Spleen (tissue), 11 donors: ENCODE measurements around the gene PTPRT. TPM values are rescaled to one million over a fixed set of nuclear protein-coding genes. Genes with fewer than 3 reads are reported as not detected.

Experiments
- DNase-seq: peaks from one replicate; pipeline ENCODE4 v3.0.0-alpha.2; 2020
- H3K27ac ChIP-seq, 8 donors: fragments of 200-600 bp; sonication (generic) in 7 of 8; 1 replicate in 4 of 8; 2 replicates in 4 of 8; pipeline versions ENCODE4 v1.5.0 to v1.8.0; 2016 to 2021; ENCODE audit warnings: inconsistent platforms in 4 of 8, mild to moderate bottlenecking in 4 of 8, moderate library complexity in 1 of 8
- H3K27me3 ChIP-seq, 7 donors: fragments of 200-600 bp; sonication (generic) in 6 of 7; replicated peaks in 1 of 7; 1 replicate in 4 of 7; 2 replicates in 3 of 7; pipeline versions ENCODE4 v1.5.0 to v1.8.0; 2016 to 2021; ENCODE audit warnings: inconsistent platforms in 3 of 7, mild to moderate bottlenecking in 1 of 7
- H3K36me3 ChIP-seq, 6 donors: fragments of 200-600 bp; sonication (generic) in 5 of 6; 1 replicate in 4 of 6; 2 replicates in 2 of 6; pipeline versions ENCODE4 v1.5.0 to v1.8.0; 2016 to 2021; ENCODE audit warnings: inconsistent platforms in 2 of 6
- H3K4me1 ChIP-seq, 6 donors: fragments of 200-600 bp; sonication (generic) in 5 of 6; 1 replicate in 3 of 6; 2 replicates in 3 of 6; pipeline versions ENCODE4 v1.5.0 to v1.8.0; 2016 to 2021; ENCODE audit warnings: inconsistent platforms in 3 of 6
- H3K4me3 ChIP-seq, 8 donors: fragments of 200-600 bp; sonication (generic) in 7 of 8; 1 replicate in 4 of 8; 2 replicates in 4 of 8; pipeline versions ENCODE4 v1.5.0 to v1.8.0; 2016 to 2021; ENCODE audit warnings: inconsistent platforms in 4 of 8, mild to moderate bottlenecking in 4 of 8, moderate library complexity in 2 of 8
- H3K9me3 ChIP-seq, 8 donors: fragments of 200-600 bp; sonication (generic) in 7 of 8; 1 replicate in 4 of 8; 2 replicates in 4 of 8; pipeline versions ENCODE4 v1.5.0 to v1.8.0; 2016 to 2021; ENCODE audit warnings: inconsistent platforms in 4 of 8
- POLR2A ChIP-seq, 3 donors: fragments of 450-650 bp; IDR thresholded peaks; one replicate each; pipeline ENCODE4 v1.5.1; 2017; ENCODE audit warnings: antibody characterized with exemption in 3 of 3, mild to moderate bottlenecking in 1 of 3
- POLR2AphosphoS5 ChIP-seq, 3 donors: sonication (generic); formaldehyde crosslinking; IDR thresholded peaks; one replicate each; pipeline ENCODE4 v1.5.1; 2017; ENCODE audit warnings: antibody characterized with exemption in 3 of 3
- WGBS, 5 donors: extraction: QIAGEN DNeasy Blood & Tissue Kit in 3 of 5; methylation state at CpG; one replicate each; pipeline versions ENCODE4 v1.1.5 to v1.1.7; 2013 to 2018; 5-methylcytosine and 5-hydroxymethylcytosine counted together
- intact Hi-C: fragments of 100-400 bp; cut with DNase I; formaldehyde crosslinking; loops from one replicate; pipeline ENCODE4 v1.15.0; 2023; ENCODE audit warnings: low total_unique reads
- polyA plus RNA-seq, 3 donors: library from polyadenylated mRNA; stranded (reverse); fragments of 200-250 nt; gene quantifications; one replicate each; pipeline ENCODE4 v1.2.1, GENCODE V29; 2013
- total RNA-seq, 7 donors: library from RNA; depleted of rRNA in 3 of 7; stranded (reverse); fragments of >200 nt in 3 of 7; fragmentation: NEBNext Ultra II Directional in 4 of 7; extraction: Animal tissue kit (Norgen Biotek cat#: 25700) in 4 of 7; gene quantifications; one replicate each; pipeline versions ENCODE4 v1.1.0 to v1.2.1, GENCODE V29; 2016 to 2021
- TF ChIP-seq, protein P1 (sequence below), 11 experiments: fragments of 200-600 bp in 7 of 11; fragments of 450-650 bp in 4 of 11; sonication (generic) in 4 of 11; IDR thresholded peaks in 8 of 11; conservative IDR thresholded peaks in 3 of 11; 1 replicate in 7 of 11; 2 replicates in 4 of 11; pipeline versions ENCODE4 v1.4.0 to v1.8.0; 2016 to 2021; ENCODE audit warnings: antibody characterized with exemption in 11 of 11, inconsistent platforms in 4 of 11, mild to moderate bottlenecking in 1 of 11
- donor health status: healthy with polysubstance abuse.
- donor health status: DM: no; HTN: no; CAD: no; lungs with moderate emphysema.
- donor health status: DM: no; HTN: no; CAD: no.
- donor health status: Bipolar disorder and iron deficiency.
- donor health status: healthy.
- donor health status: DM: no; HTN: no; CAD: no.
- donor health status: DM: yes; HTN: yes; CAD: no.

Gene PTPRT
- total and polyA plus RNA-seq, 10 donors, result 0.02 to 4.7 (median 1.2) TPM

DNA sequence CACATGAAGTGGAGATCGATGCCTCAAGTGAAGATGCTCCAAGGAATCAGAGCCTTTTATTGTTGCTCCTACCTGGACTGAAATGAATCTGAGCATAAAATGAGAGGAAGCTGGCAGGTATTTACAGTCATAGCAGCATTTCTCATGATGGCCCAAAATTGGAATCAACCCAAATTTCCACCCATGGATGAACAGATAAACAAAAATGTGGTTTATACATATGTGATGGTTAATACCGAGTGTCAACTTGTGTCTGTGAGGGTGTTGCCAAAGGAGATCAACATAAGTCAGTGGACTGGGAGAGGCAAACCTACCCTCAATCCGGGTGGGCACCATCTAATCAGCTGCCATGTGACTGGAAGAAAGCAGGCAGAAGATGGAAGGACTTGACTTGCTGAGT, 178.2 kb downstream of the PTPRT start:
- Histone ChIP-seq H3K4me1 (no peaks in the 10 kb centered on the region), H3K27me3 (no peaks in the 10 kb centered on the region), H3K4me3 (no peak overlapping the region), H3K27ac (no peak overlapping the region), H3K9me3 (no peaks in the 10 kb centered on the region), H3K36me3 (no peaks in the 10 kb centered on the region)
- TF ChIP-seq, protein P1, sequence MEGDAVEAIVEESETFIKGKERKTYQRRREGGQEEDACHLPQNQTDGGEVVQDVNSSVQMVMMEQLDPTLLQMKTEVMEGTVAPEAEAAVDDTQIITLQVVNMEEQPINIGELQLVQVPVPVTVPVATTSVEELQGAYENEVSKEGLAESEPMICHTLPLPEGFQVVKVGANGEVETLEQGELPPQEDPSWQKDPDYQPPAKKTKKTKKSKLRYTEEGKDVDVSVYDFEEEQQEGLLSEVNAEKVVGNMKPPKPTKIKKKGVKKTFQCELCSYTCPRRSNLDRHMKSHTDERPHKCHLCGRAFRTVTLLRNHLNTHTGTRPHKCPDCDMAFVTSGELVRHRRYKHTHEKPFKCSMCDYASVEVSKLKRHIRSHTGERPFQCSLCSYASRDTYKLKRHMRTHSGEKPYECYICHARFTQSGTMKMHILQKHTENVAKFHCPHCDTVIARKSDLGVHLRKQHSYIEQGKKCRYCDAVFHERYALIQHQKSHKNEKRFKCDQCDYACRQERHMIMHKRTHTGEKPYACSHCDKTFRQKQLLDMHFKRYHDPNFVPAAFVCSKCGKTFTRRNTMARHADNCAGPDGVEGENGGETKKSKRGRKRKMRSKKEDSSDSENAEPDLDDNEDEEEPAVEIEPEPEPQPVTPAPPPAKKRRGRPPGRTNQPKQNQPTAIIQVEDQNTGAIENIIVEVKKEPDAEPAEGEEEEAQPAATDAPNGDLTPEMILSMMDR (IDR thresholded peaks at IDR 0.05 in 8 of 11, conservative IDR thresholded peaks at IDR 0.05 in 3 of 11), result no peak
- TF ChIP-seq POLR2A (IDR thresholded peaks at IDR 0.05), result no peak
- TF ChIP-seq POLR2AphosphoS5 (IDR thresholded peaks at IDR 0.05), result no peak
- WGBS, 5 donors, result 79 to 90% (median 85%) methylated on average over 3 of the region's 3 CpGs
- intact Hi-C loops, result no loop called here
- DNase-seq, result no peak

DNA sequence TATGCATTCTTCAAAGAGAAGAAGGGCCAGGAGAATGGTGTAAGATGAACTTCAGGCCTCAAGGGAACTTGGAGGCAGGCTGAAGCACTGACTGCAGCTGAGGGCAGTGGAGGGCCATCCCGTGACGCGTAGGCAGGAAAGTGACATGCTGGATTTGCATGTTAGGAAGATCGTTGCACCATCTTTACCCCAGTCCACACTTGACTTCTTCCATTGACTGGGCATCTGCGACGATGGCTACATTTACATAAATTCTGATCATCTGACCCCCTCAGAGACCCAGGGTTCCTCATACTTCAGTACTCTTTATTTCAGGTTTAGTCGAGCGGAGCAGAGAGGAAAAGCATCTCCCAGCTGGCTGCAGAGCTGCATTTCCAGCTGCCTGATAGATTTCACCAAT, 180.2 kb downstream of the PTPRT start:
- intact Hi-C loops, result no loop called here
- Histone ChIP-seq H3K27ac (no peak overlapping the region), H3K27me3 (no peaks in the 10 kb centered on the region), H3K9me3 (no peaks in the 10 kb centered on the region), H3K36me3 (no peaks in the 10 kb centered on the region), H3K4me1 (no peaks in the 10 kb centered on the region), H3K4me3 (no peak overlapping the region)
- TF ChIP-seq POLR2AphosphoS5 (IDR thresholded peaks at IDR 0.05), result no peak
- TF ChIP-seq, protein P1 (IDR thresholded peaks at IDR 0.05 in 8 of 11, conservative IDR thresholded peaks at IDR 0.05 in 3 of 11), result no peak
- TF ChIP-seq POLR2A (IDR thresholded peaks at IDR 0.05), result no peak
- DNase-seq, result no peak
- 88 to 95% (median 92%) methylated on average over 8 of the region's 8 CpGs for WGBS, 5 donors

DNA sequence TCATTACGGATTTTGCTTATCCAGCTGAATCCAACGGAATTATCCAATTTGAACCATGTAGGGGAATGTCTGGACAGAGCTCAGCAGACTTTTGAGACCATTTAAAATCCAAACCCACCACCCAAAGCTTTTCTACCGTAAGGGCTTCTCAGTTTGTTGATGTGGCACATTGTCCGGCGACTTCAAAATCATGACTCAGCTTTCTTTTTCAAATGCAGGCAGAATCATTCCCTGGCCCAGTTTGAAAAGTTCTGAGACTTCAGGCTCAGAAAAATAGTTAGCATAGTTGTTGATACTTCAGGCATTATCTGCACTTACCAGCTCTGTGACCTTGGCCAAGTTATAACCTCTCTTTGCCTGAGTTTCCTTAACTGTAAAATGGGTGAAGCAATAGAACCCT, 182.2 kb downstream of the PTPRT start:
- 65 to 77% (median 69%) methylated on average over 5 of the region's 5 CpGs for WGBS, 5 donors
- no peaks in the 10 kb centered on the region for H3K36me3 ChIP-seq

DNA sequence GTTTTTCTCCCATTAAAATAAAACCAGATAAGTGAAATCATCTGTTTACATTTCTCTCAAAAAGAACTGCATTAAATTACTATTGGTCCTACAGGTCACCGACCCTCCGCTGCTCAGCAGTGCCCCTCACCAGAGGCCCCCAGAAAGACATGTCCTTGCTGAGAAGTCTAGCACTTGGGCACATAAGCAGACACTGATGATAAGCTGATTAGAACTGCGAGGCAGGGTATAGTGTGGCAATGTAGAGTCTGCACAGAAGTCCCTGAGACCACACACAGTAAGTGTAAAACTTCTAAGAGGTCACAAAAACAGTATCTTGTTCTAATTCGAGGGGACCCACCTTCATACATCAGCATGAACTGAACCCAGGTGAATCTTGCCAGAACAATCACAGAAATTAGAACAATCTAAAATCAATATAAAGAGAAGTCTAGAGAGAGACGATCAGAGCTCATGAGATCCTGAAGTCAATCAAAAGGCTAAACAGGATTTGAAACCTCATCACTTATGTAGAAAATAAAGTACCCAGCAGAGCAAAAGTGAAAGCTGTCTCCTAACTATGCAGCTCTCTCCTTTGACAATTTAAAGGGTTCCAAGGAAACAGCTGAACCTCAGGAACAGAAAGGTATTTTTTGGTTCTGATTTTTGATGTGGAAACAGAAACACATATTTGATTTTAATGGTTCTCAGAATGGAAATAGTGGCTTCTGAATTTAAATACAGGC, 182.9 kb downstream of the PTPRT start:
- TF ChIP-seq, protein P1 (IDR thresholded peaks at IDR 0.05 in 8 of 11, conservative IDR thresholded peaks at IDR 0.05 in 3 of 11), result no peak
- no peak for TF ChIP-seq POLR2A (IDR thresholded peaks at IDR 0.05)
- no peak for TF ChIP-seq POLR2AphosphoS5 (IDR thresholded peaks at IDR 0.05)
- intact Hi-C loops, result no loop called here
- Histone ChIP-seq H3K27me3 (no peaks in the 10 kb centered on the region), H3K9me3 (no peaks in the 10 kb centered on the region), H3K4me1 (no peaks in the 10 kb centered on the region), H3K27ac (peak overlapping the region in 7 of 8 donors; percentile 16 to 72 (median 39)), H3K36me3 (no peaks in the 10 kb centered on the region), H3K4me3 (no peak overlapping the region)
- 63 to 74% (median 68%) methylated on average over 5 of the region's 5 CpGs for WGBS, 5 donors
- DNase-seq, result no peak

More for the DNA sequence above, 182.2 kb downstream of the PTPRT start:
- intact Hi-C loops, result no loop called here
- no peaks in the 10 kb centered on the region for H3K27me3 ChIP-seq
- peak overlapping the region in 7 of 8 donors; percentile 16 to 72 (median 39) for H3K27ac ChIP-seq
- no peaks in the 10 kb centered on the region for H3K9me3 ChIP-seq
- H3K4me3 ChIP-seq, result no peak overlapping the region
- TF ChIP-seq POLR2AphosphoS5 (IDR thresholded peaks at IDR 0.05), result peak in 1 of 3 donors; percentile 21
- no peak for TF ChIP-seq POLR2A (IDR thresholded peaks at IDR 0.05)
- no peak for DNase-seq
- H3K4me1 ChIP-seq, result no peaks in the 10 kb centered on the region
